Neural progenitor cell (in vitro differentiated cells): ENCODE data around the gene ELP6. TPM values are rescaled to one million over a fixed set of nuclear protein-coding genes. Genes with fewer than 3 reads are reported as not detected.
"Not testable (repeated sequence)": the region's sequence is repeated elsewhere in the genome, so short reads cannot be mapped to it uniquely, and the experiment has no call there.

Experiments
- DNase-seq: peaks from one replicate; pipeline ENCODE4 v3.0.0-alpha.2; 2016; ENCODE audit warnings: low spot score
- H2AFZ ChIP-seq: fragments of 200-600 bp; sonication (generic); replicated peaks from 2 replicates; pipeline ENCODE4 v1.6.1; 2016; ENCODE audit warnings: antibody characterized with exemption
- H3F3A ChIP-seq: fragments of 200-600 bp; sonication (generic); 2 replicates; pipeline ENCODE4 v1.6.1; 2016; ENCODE audit warnings: antibody characterized with exemption, low read depth
- H3K27ac ChIP-seq: fragments of 200-600 bp; sonication (generic); 2 replicates; pipeline ENCODE4 v1.5.1; 2016; ENCODE audit warnings: mild to moderate bottlenecking
- H3K27me3 ChIP-seq: fragments of 200-600 bp; sonication (generic); 2 replicates; pipeline ENCODE4 v1.6.1; 2016; ENCODE audit warnings: mild to moderate bottlenecking, moderate library complexity
- H3K36me3 ChIP-seq: fragments of 200-600 bp; sonication (generic); 2 replicates; pipeline ENCODE4 v1.5.1; 2016
- H3K4me1 ChIP-seq: fragments of 200-600 bp; sonication (generic); 2 replicates; pipeline ENCODE4 v1.6.1; 2016; ENCODE audit warnings: mixed run types
- H3K4me2 ChIP-seq: fragments of 200-600 bp; sonication (generic); 2 replicates; pipeline ENCODE4 v1.6.1; 2016
- H3K4me3 ChIP-seq: fragments of 200-600 bp; sonication (generic); 2 replicates; pipeline ENCODE4 v1.5.1; 2016
- H3K79me2 ChIP-seq: fragments of 200-600 bp; sonication (generic); 2 replicates; pipeline ENCODE4 v1.6.1; 2016; ENCODE audit warnings: low read depth
- H3K9ac ChIP-seq: fragments of 200-600 bp; sonication (generic); 2 replicates; pipeline ENCODE4 v1.6.1; 2016
- H3K9me3 ChIP-seq: fragments of 200-600 bp; sonication (generic); 2 replicates; pipeline ENCODE4 v1.5.1; 2016; ENCODE audit warnings: low read depth
- H4K20me1 ChIP-seq: fragments of 200-600 bp; sonication (generic); 2 replicates; pipeline ENCODE4 v1.6.1; 2016; ENCODE audit warnings: low read depth
- H3K27ac Mint-ChIP-seq: 3 replicates; pipeline ENCODE4 v1.8.0; 2021; ENCODE audit warnings: mixed read lengths
- H3K27me3 Mint-ChIP-seq: 2 replicates; pipeline ENCODE4 v1.8.0; 2022; ENCODE audit warnings: low read depth, mild to moderate bottlenecking, inconsistent platforms, moderate library complexity, mixed read lengths; ENCODE audit not compliant: insufficient read depth
- H3K36me3 Mint-ChIP-seq: 3 replicates; pipeline ENCODE4 v1.8.0; 2021; ENCODE audit warnings: mixed read lengths
- H3K4me1 Mint-ChIP-seq: 3 replicates; pipeline ENCODE4 v1.8.0; 2021; ENCODE audit warnings: mixed read lengths
- H3K4me3 Mint-ChIP-seq: 3 replicates; pipeline ENCODE4 v1.8.0; 2021; ENCODE audit warnings: mild to moderate bottlenecking, moderate library complexity, mixed read lengths
- H3K9me3 Mint-ChIP-seq: 3 replicates; pipeline ENCODE4 v1.8.0; 2020; ENCODE audit warnings: mixed read lengths
- EZH2 ChIP-seq: fragments of 200-600 bp; sonication (generic); IDR thresholded peaks from 2 replicates; pipeline ENCODE4 v1.6.1; 2017; ENCODE audit warnings: antibody characterized with exemption, mild to moderate bottlenecking, moderate library complexity
- EZH2phosphoT487 ChIP-seq: fragments of 200-600 bp; sonication (generic); IDR thresholded peaks from 2 replicates; pipeline ENCODE4 v1.6.1; 2017; ENCODE audit warnings: antibody characterized with exemption
- total RNA-seq: library from RNA; depleted of rRNA; stranded (reverse); fragments of >200 nt; gene quantifications from 2 replicates; pipeline ENCODE4 v1.2.3, GENCODE V29; 2015; ENCODE audit warnings: low replicate concordance
- TF ChIP-seq, protein P1 (sequence below): fragments of 200-600 bp; sonication (generic); IDR thresholded peaks from 2 replicates; pipeline ENCODE4 v1.5.1; 2017; ENCODE audit warnings: antibody characterized with exemption, mild to moderate bottlenecking

The ELP6 gene
- total RNA-seq, 1 donor from 2014 or later: 32.9 TPM

DNA sequence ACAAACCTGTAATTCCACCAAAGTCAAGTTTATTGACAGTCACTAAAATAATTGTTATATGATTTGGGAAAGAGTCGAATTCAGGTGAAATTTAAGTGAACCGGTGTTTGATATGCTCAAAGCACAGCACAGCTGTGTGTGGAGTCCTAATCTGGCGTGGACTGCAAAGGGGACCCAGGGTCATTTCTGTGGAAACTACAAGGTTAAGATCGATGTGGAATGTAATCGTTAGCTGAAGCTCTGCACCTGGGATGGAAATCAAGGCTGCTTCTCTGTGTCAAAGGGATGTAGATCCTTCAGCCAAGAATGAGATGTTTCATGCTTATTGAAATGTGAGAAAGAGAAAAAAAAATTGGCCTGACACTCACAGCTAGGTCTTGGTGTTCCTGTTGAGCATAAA lies 1.6 kb upstream of the ELP6 start:
- no peaks in the 10 kb centered on the region for H3K27me3 ChIP-seq
- no peak overlapping the region for H3K4me2 ChIP-seq
- H3K79me2 ChIP-seq: peaks cover 26% of the 10 kb centered on the region
- Mint-ChIP-seq H3K36me3 (no peaks in the 10 kb centered on the region), H3K4me3 (peak overlapping the region; percentile 75), H3K27ac (peak overlapping the region; percentile 70), H3K4me1 (peaks cover 26% of the 10 kb centered on the region), H3K9me3 (no peaks in the 10 kb centered on the region), H3K27me3 (peaks cover 4% of the 10 kb centered on the region)
- TF ChIP-seq, protein P1, sequence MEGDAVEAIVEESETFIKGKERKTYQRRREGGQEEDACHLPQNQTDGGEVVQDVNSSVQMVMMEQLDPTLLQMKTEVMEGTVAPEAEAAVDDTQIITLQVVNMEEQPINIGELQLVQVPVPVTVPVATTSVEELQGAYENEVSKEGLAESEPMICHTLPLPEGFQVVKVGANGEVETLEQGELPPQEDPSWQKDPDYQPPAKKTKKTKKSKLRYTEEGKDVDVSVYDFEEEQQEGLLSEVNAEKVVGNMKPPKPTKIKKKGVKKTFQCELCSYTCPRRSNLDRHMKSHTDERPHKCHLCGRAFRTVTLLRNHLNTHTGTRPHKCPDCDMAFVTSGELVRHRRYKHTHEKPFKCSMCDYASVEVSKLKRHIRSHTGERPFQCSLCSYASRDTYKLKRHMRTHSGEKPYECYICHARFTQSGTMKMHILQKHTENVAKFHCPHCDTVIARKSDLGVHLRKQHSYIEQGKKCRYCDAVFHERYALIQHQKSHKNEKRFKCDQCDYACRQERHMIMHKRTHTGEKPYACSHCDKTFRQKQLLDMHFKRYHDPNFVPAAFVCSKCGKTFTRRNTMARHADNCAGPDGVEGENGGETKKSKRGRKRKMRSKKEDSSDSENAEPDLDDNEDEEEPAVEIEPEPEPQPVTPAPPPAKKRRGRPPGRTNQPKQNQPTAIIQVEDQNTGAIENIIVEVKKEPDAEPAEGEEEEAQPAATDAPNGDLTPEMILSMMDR: no peak
- TF ChIP-seq EZH2 (no peak), EZH2phosphoT487 (no peak)
- no peak overlapping the region for H2AFZ ChIP-seq
- no peak overlapping the region for H3K9ac ChIP-seq
- H3K36me3 ChIP-seq: peaks cover 9% of the 10 kb centered on the region
- no peaks in the 10 kb centered on the region for H3K9me3 ChIP-seq
- H4K20me1 ChIP-seq: no peaks in the 10 kb centered on the region
- H3K27ac ChIP-seq: no peak overlapping the region
- no peak overlapping the region for H3K4me3 ChIP-seq
- H3K4me1 ChIP-seq: peaks cover 5% of the 10 kb centered on the region
- peaks cover 28% of the 10 kb centered on the region for H3F3A ChIP-seq
- no peak for DNase-seq

DNA sequence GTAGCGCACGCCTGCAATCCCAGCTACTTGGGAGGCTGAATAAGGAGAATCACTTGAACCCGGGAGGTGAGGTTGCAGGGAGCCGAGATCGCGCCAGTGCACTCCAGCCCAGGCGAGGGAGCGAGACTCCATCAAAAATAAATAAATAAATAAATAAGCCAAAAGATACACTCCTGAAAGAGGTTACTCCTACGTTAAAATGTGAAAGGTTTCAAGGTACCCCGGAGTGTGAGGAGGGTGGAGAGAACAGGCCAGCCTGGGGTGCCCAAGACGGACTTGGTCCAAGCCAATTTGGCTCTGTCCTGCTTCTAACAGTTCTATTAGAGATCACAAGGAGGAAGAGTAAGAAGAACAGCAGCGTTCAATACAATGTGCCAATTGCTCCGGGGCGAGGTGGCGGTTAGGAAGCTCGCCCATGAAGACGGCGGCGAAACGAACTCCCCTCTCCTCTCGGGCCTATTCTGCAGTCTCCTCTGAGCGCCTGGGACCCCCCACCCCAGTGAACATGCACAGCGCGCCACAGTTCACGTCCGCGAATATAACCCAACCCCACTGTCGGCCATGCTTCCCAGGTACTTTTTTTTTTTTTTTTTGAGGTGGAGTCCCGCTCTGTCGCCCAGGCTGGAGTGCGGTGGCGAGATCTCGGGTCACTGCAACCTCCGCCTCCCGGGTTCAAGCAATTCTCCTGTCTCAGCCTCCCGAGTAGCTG lies 942 bp downstream of the ELP6 start:
- peaks cover 26% of the 10 kb centered on the region for H3K4me1 Mint-ChIP-seq
- Histone ChIP-seq H3K79me2 (peaks cover 26% of the 10 kb centered on the region), H3K9me3 (no peaks in the 10 kb centered on the region), H3K27ac (no peak overlapping the region), H3K9ac (peak overlapping the region; percentile 62), H4K20me1 (no peaks in the 10 kb centered on the region), H3K4me3 (peak overlapping the region; percentile 72), H3K27me3 (no peaks in the 10 kb centered on the region), H3K4me2 (peak overlapping the region; percentile 92), H3K4me1 (peaks cover 5% of the 10 kb centered on the region), H3K36me3 (peaks cover 12% of the 10 kb centered on the region), H2AFZ (peak overlapping the region; percentile 99), H3F3A (peaks cover 28% of the 10 kb centered on the region)
- peaks cover 4% of the 10 kb centered on the region for H3K27me3 Mint-ChIP-seq
- TF ChIP-seq, protein P1: no peak
- TF ChIP-seq EZH2phosphoT487 (no peak), EZH2 (no peak)
- no peaks in the 10 kb centered on the region for H3K9me3 Mint-ChIP-seq
- peak overlapping the region; percentile 99 for H3K4me3 Mint-ChIP-seq
- H3K27ac Mint-ChIP-seq: peak overlapping the region; percentile 95
- DNase-seq: peak; percentile 50
- H3K36me3 Mint-ChIP-seq: peaks cover 8% of the 10 kb centered on the region

DNA sequence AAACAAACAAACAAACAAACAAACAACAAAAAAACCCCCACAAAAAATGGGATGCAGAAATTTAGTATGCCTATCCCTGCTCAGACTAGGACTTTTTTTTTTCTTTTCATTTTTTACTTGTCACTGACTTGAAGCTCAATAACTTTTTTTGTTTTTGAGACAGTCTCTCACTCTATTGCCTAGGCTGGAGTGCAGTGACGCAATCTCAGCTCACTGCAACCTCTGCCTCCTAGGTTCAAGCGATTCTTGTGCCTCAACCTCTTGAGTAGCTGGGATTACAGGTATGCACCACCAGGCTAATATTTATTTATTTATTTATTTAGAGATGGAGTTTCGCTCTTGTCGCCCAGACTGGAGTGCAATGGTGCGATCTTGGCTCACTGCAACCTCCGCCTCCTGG lies 8.2 kb downstream of the ELP6 start:
- not testable (repeated sequence) for H3K79me2 ChIP-seq, H3K4me2 ChIP-seq, H3K4me3 Mint-ChIP-seq, H3K27me3 Mint-ChIP-seq, H3F3A ChIP-seq, H3K27me3 ChIP-seq, H3K4me1 ChIP-seq, H3K4me3 ChIP-seq, H4K20me1 ChIP-seq, H3K9me3 ChIP-seq, H3K27ac ChIP-seq, H2AFZ ChIP-seq, DNase-seq, H3K27ac Mint-ChIP-seq, H3K4me1 Mint-ChIP-seq, H3K9ac ChIP-seq, H3K9me3 Mint-ChIP-seq
- peaks cover 36% of the 10 kb centered on the region for H3K36me3 Mint-ChIP-seq
- H3K36me3 ChIP-seq: peaks cover 11% of the 10 kb centered on the region

DNA sequence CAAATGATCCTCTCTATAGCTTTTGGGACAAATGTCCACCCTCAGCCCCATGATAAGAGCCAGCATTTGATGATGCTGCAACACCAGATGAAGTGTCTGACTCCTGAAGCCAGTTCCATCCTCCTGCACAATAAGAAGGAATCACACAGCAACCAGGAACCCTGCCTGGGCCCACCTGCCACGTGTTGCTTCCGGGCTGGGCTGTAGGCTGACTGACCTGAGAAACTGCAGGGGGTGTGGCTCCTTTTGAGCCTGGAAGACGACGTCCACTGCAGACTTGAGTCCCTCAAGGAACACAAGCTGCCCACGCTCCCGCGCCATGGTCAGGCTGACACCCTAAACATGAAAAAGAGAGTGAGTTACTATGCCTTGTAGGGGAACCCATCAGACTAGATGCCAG lies 9.4 kb downstream of the ELP6 start:
- H4K20me1 ChIP-seq: no peaks in the 10 kb centered on the region
- H3K9me3 ChIP-seq: no peaks in the 10 kb centered on the region
- H3F3A ChIP-seq: no peaks in the 10 kb centered on the region
- H3K4me2 ChIP-seq: no peak overlapping the region
- H3K4me3 ChIP-seq: no peak overlapping the region
- H3K36me3 ChIP-seq: peaks cover 6% of the 10 kb centered on the region
- Mint-ChIP-seq H3K9me3 (no peaks in the 10 kb centered on the region), H3K4me1 (peaks cover 4% of the 10 kb centered on the region), H3K4me3 (no peak overlapping the region), H3K27ac (no peak overlapping the region), H3K36me3 (peaks cover 36% of the 10 kb centered on the region), H3K27me3 (no peaks in the 10 kb centered on the region)
- no peaks in the 10 kb centered on the region for H3K79me2 ChIP-seq
- H3K27me3 ChIP-seq: no peaks in the 10 kb centered on the region
- H3K27ac ChIP-seq: no peak overlapping the region
- no peak for DNase-seq
- H3K4me1 ChIP-seq: no peaks in the 10 kb centered on the region
- H3K9ac ChIP-seq: no peak overlapping the region
- no peak overlapping the region for H2AFZ ChIP-seq
- TF ChIP-seq EZH2phosphoT487 (no peak), EZH2 (no peak)
- TF ChIP-seq, protein P1: no peak
